HG03139 (cell line): ENCODE measurements around the gene ACVR2A.

Source experiments
- ATAC-seq: cut with Tn5 transposase; IDR thresholded peaks from one replicate; pipeline ENCODE4 v1.9.1; 2021; ENCODE audit not compliant: unreplicated experiment

Gene ACVR2A

DNA sequence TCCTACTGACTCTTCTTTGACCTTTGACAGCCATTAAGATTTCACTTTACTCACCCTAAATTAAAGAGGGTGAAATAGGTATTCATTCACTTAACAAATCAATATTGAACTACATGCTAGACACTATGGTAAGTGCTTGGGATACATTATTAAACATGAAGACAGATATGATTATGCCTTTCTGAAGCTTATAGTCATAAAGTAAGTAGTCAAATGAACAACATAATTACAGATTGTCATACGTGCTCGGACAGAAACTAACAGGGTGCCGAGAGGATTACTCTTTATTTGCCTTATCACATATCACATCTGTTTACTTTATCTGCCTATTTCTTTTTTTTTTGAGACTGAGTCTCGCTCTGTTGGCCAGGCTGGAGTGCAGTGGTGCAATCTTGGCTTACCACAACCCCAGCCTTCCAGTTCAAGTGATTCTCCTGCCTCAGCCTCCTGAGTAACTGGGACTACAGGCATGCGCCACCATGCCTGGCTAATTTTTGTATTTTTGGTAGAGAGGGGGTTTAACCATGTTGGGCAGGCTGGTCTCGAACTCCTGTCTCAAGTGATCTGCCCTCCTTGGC lies 9.8 kb downstream of the ACVR2A start:
- ATAC-seq: no peak

DNA sequence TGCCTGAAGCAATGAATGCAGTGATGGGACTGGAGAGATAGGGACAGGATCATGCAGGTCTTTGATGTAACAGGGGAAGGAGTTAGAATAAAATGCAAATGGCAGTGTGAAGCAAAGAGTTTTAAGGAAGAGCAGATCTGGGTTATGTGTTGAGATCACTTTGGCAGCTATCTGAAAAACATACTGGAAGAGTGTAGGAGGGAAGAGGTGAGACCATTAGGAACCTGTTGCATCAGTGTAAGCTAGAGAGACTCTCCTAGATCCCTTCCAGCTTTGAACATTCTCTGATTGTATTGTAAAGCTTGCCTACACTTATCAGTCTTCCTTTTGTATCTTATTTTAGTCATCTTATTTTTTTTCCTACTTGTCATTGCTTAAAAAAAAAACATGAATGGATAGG lies 10.5 kb downstream of the ACVR2A start:
- no peak for ATAC-seq

DNA sequence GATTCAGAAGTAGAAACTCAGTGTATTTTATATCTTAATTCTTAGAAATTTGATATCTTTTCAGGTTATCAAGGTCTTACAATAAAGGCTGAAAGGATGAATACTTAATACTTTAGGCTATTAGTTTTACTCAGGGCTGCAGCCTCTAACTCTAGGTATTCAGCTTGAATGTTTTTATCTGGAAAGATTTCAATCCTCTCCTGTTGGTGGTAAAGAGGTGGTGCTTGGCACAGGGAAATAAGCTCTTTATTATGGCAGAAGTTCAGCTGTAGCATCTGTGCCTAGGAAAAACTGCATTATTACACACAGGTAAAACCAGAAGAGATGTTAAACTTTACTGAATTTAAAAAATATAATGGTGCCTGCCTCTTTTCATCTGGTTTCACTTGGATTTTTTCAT lies 11.1 kb downstream of the ACVR2A start:
- no peak for ATAC-seq

DNA sequence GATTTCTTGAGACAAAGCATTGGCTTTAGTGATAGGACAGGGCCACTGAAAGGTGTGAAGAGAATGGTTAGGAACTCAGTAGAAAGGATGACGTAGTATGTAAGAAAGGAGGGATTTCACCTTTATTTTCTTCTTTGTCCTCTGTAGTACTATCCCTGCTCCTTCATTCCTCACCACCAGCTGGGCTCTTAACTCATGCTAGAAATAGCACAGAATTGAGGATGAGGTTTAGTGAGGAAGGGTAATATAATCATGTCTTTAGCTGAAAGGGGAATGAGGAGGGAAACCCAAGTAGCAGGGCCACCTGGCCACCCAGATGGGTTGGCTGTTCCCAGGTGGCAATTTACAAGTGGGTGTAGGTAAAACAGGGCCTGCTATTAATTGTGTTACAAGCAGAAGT lies 15.2 kb downstream of the ACVR2A start:
- ATAC-seq: no peak

DNA sequence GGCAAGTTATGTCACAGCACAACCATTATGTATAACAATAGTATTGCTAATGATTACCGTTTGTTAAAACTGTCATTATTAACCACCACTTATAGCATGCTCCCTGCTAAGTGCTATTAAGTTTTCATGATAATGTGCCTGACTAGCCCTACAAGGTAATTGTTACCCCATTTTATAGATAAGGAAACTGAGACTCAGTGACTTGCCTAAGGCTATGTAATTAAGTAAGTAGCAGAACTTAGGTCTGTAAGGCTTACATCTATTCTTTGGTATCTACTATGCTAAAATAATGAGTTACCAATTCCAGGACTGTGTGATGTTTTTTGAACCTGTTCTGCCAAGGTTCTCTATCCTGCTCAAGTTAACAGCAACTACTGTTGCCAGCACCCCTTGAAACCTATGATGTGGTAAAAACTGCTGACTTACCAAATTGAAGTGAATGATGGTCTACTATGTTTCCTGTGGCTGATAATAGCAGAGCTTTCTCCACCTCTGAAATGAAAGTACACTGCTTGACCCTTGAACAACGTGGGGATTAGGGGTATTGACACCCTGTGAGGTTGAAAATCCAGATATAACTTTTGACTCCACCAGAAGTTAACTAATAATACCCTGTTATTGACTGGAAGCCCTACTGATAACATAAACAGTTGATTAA lies 18.2 kb downstream of the ACVR2A start:
- ATAC-seq: no peak

DNA sequence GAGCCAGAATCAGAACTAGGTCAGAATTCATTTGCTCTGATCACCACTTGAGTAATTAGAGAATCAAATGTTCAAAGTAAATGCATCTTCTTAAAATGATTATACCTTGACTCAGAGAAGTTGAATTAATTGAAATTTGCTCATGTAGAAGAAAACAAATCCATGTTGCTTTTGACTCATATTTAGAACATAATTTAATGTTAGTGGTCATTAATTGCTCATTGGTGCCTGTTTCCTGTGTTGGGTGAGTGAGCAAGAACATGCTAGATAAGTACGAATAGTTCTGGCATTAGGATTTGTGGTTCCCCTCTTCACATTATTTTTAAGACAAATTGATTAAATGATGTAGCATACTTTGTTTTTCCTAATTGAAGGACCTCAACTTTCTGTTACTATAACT lies 19.0 kb downstream of the ACVR2A start:
- ATAC-seq: no peak

DNA sequence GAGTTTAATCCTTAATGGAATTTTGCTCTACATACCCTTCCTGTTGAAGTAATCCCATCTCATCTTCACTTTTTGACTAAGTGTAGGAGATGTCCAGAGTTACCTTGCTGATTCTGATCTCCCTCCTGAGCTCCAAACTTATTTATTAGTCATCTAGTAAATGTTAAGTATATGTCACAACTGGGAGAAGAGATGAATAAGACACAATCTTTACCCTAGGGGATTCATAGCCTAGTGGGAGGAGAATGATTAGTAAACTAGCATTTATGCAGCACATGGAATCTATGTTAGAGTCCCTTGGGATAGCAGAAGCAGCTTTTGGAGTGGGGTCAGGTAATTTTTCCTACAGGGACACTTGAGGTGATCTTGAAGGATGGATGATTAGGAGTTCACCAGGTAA lies 20.7 kb downstream of the ACVR2A start:
- no peak for ATAC-seq

DNA sequence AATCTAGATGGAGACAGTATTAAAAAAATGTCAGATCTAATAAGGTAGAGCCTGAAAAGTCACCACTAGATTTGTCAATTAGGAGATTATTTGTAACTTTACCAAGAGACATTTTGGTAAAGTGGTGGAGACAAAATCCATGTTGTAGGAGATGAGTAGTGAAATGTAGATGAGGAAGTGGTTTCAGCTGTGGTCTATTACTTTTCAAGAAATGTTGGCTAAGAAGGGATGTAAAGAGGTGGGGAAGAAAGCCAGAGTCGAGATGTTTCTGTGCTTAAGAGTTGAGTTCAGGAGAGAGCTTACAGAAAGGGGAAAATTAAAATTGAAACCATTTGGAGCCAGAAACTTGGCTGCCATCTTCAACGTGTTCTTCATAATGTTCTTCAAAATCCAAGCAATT lies 22.2 kb downstream of the ACVR2A start:
- no peak for ATAC-seq

DNA sequence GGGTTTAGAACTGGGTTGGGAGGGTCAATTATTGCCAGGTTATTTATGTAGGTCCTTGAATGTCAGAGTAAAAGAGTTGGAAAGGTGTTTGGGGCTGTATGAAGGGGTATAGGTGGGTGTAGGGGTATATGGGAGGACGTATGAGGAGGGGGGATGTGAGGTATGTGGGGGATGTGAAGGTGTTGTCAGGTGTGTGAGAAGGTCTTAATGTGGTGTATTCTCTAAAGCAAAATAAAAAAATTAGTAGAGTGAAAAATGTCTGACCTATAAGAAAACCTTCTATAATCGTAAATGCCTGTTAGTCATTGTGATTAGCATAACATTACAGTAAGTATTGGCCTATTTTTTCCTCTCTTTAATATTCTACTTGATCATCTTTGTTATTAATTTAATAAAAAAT lies 25.1 kb downstream of the ACVR2A start:
- no peak for ATAC-seq

DNA sequence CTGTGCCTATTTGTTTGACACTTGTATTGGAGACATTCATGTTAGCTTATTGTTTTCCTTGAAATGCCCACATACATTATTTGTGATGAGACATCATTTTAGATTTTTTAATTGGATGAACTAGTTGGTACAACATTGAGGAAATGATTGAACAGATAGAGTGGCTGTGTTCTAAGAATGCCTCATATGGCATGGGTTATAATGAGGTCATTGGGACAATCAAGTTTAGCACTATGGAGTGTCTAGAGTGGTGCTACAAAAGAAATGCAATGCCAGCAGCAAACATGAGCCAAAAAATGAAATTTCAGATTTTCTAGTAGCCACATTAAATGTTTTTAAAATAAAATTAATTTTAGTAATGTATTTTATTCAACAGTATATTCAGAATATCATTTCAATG lies 28.1 kb downstream of the ACVR2A start:
- ATAC-seq: no peak

DNA sequence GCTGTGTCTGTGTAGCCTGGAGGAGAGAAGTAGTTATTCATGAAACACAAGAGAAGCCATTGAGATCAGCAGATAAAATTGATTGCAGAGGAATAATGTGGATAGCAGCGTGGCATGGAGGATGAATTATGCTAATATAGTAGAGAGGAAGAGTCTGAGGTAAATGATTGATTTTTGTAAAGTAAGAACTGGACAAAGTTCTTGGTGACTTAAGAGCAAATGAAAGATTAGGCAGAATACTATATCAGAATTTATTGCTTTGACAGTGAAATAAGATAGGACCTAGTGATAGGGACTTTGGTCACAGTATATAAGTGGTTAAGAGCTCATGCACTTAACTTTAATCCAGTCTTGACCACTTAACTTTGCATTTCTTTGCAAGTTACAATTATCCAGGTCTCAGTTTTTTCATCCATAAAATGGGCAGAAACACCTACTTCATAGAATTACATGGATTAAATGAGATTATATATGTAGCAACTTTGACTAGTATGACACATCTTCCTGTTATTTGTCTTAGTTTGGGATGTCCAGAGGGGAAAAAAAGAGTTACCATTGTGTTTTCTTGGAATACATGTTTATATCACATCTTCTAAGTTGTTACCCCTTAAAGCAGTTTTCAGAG lies 29.1 kb downstream of the ACVR2A start:
- ATAC-seq: no peak

DNA sequence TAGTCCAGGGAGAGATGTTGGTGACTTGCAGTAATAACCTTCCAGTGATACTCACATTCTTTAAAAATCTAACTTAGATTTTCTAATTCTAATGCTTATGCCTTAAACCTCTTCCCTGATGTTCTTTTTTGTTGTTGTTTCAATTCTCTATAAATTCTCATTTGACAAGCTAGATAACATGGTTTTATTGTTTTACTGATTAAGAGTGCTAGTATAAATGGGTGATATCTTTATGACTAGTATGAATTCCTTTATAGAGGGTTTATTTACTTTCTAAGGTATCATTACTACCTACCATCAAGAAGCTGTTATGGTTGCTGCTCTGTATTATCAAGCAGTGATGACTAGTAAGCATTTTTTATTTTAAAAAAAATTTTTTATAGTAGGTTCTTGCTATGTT lies 35.0 kb downstream of the ACVR2A start:
- no peak for ATAC-seq

DNA sequence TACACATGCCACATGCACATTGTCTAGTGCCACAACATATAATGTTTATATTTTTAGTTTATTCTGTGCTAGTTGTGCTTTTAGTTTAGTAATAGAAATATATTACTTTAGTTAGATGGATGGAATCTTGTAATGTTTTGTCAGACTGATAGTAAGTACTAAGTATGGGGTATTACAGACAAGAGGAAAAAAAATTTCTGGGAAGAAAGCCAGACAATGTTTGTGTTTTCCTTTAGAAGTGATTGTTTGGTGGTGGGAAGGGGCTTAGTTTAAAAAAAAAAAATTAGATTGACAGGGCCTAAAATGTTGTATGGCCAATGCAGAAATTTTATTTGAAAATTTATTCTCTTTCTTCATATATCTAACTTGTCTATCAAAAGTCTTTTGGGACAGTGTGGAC lies 37.8 kb downstream of the ACVR2A start:
- ATAC-seq: no peak

DNA sequence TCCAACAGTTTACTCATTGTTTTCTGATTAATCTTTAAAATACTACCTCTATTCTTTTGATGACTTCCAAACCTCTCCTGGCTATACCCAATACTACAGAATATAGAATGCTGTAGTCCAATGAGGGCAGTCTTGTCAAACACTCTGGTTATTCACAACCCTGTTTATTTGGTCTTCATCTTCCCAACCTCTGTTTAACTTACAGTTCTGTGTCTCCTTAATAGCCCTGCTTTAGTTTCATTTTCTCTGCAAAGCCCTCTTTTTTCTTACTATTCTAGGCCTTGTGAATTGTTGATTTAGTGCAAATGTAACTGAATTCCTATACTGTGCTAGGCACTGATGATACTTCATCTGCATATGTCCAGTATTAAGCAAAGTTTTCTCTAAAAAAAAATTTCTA lies 40.0 kb downstream of the ACVR2A start:
- ATAC-seq: no peak

DNA sequence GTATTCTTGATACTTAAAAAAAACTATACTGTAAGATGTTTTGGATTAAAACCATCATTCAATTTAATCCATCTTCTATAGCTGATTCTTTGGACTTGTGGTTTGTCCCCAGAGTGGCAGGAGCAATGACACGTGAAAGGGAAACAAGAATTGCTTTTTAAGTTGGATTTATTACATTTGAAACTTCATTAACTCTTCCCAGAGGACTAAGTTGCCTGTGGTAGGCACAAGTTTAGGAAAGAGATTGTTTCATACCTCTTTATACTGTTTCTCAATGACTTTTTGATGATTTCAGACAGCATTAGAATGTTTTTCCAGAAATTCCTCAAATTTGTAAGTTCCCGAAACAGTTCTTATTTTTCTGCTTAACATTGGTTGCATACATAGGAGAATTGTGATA lies 41.3 kb downstream of the ACVR2A start:
- ATAC-seq: no peak

DNA sequence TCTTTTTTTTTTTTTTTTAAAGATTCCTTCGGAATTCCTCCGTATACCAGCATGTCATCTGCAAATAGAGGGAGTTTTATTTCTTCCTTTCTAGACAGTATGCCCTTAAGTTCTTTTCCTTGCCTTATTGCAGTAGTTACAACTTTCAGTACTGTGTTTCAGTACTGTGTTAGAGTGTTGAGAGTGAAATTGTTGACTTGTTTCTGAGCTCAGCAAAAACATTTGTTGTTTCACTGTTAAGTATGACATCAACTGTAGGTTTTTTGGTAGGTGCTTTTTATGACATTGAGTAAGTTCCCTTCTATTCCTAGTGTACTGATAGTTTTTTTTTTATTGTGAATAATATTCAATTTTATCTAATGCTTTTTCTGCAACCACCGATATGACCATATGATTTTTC lies 43.9 kb downstream of the ACVR2A start:
- no peak for ATAC-seq

DNA sequence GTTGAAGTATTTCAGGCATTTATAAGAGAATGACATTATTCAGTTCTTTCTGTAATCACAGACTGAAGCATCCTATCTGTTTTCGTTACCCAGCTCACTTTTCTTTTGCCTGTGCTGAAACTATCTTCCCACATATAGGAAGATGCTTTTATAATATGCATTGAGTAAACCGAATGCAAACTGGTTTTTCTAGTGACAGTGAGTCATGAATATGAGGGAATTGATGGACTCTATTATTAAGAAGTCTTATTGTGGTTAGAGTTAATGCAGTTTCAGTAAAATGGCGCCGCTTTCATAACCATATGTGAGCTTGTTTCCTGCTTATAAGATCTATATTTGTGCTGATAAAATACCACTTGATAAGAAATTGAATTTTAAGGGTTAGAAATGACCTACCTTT lies 59.2 kb downstream of the ACVR2A start:
- ATAC-seq: no peak

DNA sequence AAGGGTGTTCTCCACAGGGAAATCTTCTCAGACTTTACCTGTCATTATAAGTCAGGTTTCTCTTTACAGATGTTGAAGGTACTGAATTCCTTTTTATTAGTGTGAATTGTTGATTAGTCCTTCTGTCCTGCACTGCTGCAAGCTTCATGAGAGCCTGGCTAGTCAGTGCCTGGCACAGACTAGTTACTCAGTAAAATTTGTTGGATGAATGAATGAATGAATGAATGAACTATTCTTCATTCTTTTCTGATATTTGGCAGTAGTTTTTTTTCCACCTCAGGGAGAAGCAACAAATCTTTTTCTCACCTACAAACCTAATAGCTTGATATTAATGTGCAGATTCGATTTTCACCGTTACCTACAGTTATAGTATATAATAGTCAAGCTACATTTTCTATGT lies 64.3 kb downstream of the ACVR2A start:
- ATAC-seq: no peak

DNA sequence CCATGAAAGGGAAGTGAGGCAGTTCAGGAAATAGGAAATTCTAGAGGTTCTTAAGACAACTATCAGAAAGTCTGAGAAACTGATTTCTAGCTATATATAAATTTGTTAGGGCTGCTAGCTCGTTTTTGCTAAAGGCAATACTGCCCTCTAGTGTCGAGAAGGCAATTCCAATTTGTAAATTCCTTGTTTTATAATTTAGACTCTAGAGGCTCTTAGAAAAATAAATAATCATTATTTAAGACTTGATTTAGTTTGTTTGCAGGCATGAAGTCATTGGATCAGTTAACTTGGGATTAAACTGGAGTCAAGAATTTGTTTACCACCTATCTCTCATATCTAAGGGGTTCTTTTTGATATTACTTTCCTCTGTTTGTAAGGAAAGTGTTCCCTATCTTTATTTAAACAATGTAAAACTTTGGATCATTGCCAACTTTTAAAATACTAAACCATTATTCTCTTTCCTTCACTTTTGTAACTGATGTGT lies 66.2 kb downstream of the ACVR2A start:
- ATAC-seq: peak; percentile 54

DNA sequence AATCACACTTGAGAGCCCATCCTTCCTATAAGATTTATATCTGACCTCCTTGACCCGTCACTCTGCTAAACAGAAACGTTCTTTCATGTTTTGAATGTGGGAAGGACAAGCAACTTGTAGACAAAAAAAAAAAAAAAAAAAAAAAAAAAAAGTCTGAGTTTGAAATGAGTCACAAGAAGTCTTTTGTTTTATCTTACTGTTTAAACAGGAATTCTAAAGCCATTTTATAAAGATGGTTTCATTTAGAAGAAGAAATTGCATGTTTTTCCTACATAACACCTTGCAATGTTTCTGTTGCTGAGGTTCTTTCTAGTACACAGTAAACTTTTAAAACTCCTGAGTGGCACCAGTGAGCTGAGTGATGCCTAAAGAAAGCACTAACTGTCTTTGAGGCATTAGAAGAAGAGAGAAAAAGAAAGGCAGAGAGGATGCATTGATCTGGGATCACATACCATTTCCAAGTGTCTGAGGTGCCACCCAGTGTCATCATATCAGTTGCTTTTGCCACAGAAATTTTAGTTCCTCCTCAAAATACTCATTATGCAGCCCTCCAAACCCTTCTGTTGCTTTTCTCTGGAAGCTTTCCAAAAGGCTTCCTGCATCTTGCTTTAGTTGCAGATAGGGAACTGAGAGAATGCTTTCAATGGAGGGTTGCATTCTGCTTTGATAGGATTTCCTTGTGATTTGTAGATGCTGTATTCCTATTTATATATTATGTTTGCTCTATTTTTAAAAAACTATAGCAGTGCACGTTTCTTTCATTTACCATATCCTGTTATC lies 69.1 kb downstream of the ACVR2A start:
- no peak for ATAC-seq

DNA sequence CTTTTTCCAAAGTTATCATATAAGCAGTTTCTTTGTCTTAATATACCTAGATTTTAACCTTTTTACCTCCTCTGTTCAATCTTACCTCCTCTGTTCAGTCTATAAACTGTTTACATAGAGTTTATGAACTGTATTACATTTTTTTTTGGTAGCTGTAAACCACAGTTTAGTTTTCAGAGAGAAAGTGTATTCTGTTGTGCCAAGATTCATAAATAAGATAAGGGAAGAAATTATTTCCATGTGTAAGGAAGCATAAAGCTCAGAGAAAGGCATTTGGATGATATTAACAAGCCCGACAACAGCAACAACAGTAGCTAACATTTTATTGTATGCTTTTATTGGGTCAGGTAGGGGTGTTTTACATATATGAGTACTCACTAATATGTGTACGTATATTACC lies 71.2 kb downstream of the ACVR2A start:
- ATAC-seq: no peak

DNA sequence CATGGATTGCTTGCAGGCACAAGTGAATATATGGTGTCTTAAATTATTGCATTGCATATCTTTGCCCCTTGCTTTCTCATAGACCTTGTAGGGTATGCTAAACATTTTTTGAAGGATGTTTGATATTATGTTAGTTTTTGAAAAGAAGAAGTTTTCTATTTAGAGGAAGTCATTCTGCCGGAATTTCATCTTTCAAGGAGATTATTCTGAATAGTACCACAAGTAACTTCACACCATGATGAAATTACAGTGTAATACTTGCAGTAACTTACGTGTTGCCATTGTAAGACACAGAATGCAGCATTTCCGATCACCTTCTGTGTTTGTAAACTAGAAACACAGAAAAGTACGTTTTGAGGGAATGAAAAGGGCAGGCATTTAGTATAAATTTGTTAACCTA lies 71.9 kb downstream of the ACVR2A start:
- ATAC-seq: no peak
